Left lobe of liver (tissue), 2 donors: ENCODE data around the gene ID2. TPM values are rescaled to one million over a fixed set of nuclear protein-coding genes. Genes with fewer than 3 reads are reported as not detected.
"Not testable (repeated sequence)": the region's sequence is repeated elsewhere in the genome, so short reads cannot be mapped to it uniquely, and the experiment has no call there.

ENCODE experiments used
- ATAC-seq: fragments of 200-7000 bp; cut with Tn5 transposase; one replicate; pipeline ENCODE4 v1.9.1; 2020; ENCODE audit warnings: mild to moderate bottlenecking, moderate library complexity
- DNase-seq: peaks from one replicate; pipeline ENCODE4 v3.0.0-alpha.2; 2020; ENCODE audit warnings: low spot score
- total RNA-seq: library from RNA; stranded (reverse); gene quantifications from one replicate; pipeline ENCODE4 v1.2.1, GENCODE V29; 2021
- donor health status: DM: no; HTN: no; CAD: no; lungs with moderate emphysema.
- donor health status: DM: no; HTN: yes; CAD: no.

Gene ID2
- total RNA-seq, 1 donor from 2014 or later = 121 TPM

DNA sequence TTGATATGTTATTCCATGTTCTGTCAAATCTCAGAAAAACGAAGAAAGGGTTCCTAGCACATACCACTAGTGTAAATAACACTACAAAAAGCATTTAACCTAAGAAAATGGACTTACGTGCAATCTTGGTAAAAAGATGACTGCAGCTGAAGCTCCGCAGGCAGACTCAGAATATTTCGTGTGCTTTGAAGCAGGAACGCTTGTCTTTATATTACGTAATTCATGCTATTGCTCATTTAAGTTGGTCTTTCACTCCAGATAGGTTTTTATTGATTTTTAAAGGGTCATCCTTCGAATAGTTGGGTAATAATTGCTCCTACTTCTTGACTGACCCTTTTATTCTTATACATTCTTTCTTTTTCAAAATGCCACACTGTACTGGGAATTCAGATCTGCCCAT lies 44.0 kb downstream of the ID2 start:
- no peak for ATAC-seq
- no peak for DNase-seq

DNA sequence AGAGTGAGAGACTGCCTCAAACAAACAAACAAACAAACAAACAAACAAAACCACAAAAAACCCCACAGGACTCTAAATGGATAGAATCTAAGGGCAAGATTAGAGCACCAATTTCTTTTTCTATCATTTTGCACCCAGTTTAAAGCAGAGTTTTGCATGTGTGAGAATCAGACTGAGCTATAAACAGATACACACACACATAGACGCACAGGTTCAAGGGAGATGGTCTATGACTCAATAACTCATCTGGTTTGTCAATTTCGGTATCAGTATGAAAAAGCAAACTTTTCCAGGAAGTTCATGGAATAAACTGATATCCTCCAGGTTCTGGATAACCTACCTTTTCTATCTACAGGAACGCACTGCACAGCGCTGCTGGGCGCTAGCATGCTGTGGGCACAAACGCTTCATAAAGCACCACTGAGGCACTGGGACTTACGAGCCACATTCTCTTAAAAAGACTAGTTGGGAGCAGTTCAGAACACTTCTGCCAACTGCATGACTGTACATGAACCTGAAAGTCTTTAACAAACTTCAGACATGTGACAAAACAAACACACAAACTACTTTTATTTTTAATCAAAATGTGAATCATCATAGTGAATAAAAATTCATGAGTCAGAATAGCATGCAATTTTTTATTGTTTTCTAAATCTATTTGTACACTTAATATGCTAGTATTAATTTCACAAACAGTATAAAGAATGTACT lies 46.6 kb downstream of the ID2 start:
- no peak for DNase-seq
- no peak for ATAC-seq

GRCh38 chr2:8729101-8729500 lies 47.2 kb downstream of the ID2 start:
- DNase-seq, ATAC-seq: not testable (repeated sequence)

- no peak for DNase-seq
- ATAC-seq = no peak
Observed at GRCh38 chr2:8729939-8730338, 48.1 kb downstream of the ID2 start.

- ATAC-seq = no peak
- DNase-seq = no peak
Observed at GRCh38 chr2:8732601-8733000, 50.7 kb downstream of the ID2 start.

Other genes with a start within 250 kb of the ID2 start
- 17.9 TPM for gene KIDINS220, start 155.6 kb downstream of the ID2 start, total RNA-seq